Measurements from ENCODE around the gene CD200R1L. TPM values are rescaled to one million over a fixed set of nuclear protein-coding genes. Genes with fewer than 3 reads are reported as not detected.

Gene CD200R1L
- total and polyA plus RNA-seq, 2 of the 13 experiments (the other 11 are each of a cell fraction or from before 2014, with no cell fraction given): not detected

GRCh38 chr3:112810561-112810960 lies 36.1 kb downstream of the CD200R1L start:
- in situ Hi-C loops (cut with HindIII; ENCODE audit: extremely low pct_ligation_motif_present, low pct_unique_long_range_greater_than_20kb): loop anchor here (10.0 kb wide), 1 partner anchor 166 kb away; the partner anchor contains the start of gene CCDC80
- no peak for ATAC-seq
- Histone ChIP-seq H3K9me3 (ENCODE audit: low read length) (no peaks in the 10 kb centered on the region), H3K27me3 (ENCODE audit: control insufficient read depth in 1 of 2, insufficient read depth in 2 of 2, low read length in 2 of 2) (no peaks in the 10 kb centered on the region; a peak in 1 of 5 replicates), H3K36me3 (replicated peaks in 1 of 2; ENCODE audit: control insufficient read depth in 1 of 2, insufficient read depth in 2 of 2, low read length in 2 of 2) (no peaks in the 10 kb centered on the region), H3K4me3 (replicated peaks in 1 of 3; ENCODE audit: insufficient read depth in 1 of 3, low read depth in 2 of 3, low read length in 3 of 3) (no peak overlapping the region), H4K20me1 (ENCODE audit: insufficient read depth, low read length) (no peaks in the 10 kb centered on the region), H3K27ac (ENCODE audit: extremely low read length, insufficient read depth, low read length) (no peak overlapping the region), H3K79me2 (ENCODE audit: insufficient read depth, low read length) (no peaks in the 10 kb centered on the region), H3K9ac (ENCODE audit: insufficient read depth, low read depth, low read length) (no peak overlapping the region), H2AFZ (ENCODE audit: low read length) (no peak overlapping the region), H3K4me1 (ENCODE audit: insufficient read depth, low read length) (no peaks in the 10 kb centered on the region), H3K4me2 (ENCODE audit: low read depth, low read length) (no peak overlapping the region)
- intact Hi-C loops (cut with micrococcal nuclease; ENCODE audit: unreplicated experiment): no loop called here
- DNase-seq (ENCODE audit: low spot score): no peak
- BruUV-seq (replicated peaks): no TSS peak
- CTCF ChIA-PET (ENCODE audit: low intra/inter-chr PET ratio, low total read pairs): no interaction called here
- no peak for FAIRE-seq
- POLR2A ChIA-PET: no interaction called here
- 31% methylated on average over 3 of the region's 3 CpGs for WGBS (ENCODE audit: low lambda C conversion rate)
- TF ChIP-seq MAF1 (CRISPR knock-in tag; IDR thresholded peaks at IDR 0.05; ENCODE audit: borderline replicate concordance) (no peak), ZNF746 (CRISPR knock-in tag; IDR thresholded peaks at IDR 0.05) (no peak), ZNF367 (CRISPR knock-in tag; IDR thresholded peaks at IDR 0.05; ENCODE audit: borderline replicate concordance) (no peak), ELF3 (CRISPR knock-in tag; IDR thresholded peaks at IDR 0.05) (no peak), GABPA (IDR thresholded peaks at IDR 0.05; ENCODE audit: low read depth, low read length) (no peak), GABPA (CRISPR knock-in tag; IDR thresholded peaks at IDR 0.05; ENCODE audit: low read depth) (no peak), SATB2 (CRISPR knock-in tag; IDR thresholded peaks at IDR 0.05) (no peak), TSC22D2 (CRISPR knock-in tag; IDR thresholded peaks at IDR 0.05; ENCODE audit: borderline replicate concordance) (no peak), SP1 (IDR thresholded peaks at IDR 0.05) (no peak), SP1 (CRISPR knock-in tag; IDR thresholded peaks at IDR 0.05) (no peak), ZNF280D (CRISPR knock-in tag; IDR thresholded peaks at IDR 0.05) (no peak), MTERF4 (CRISPR knock-in tag; IDR thresholded peaks at IDR 0.05) (no peak), KLF9 (CRISPR knock-in tag; IDR thresholded peaks at IDR 0.05; ENCODE audit: low read depth) (no peak), FOXK1 (CRISPR knock-in tag; IDR thresholded peaks at IDR 0.05; ENCODE audit: borderline replicate concordance, low read depth) (no peak), JDP2 (CRISPR knock-in tag; IDR thresholded peaks at IDR 0.05; ENCODE audit: borderline replicate concordance) (no peak), NPAS2 (CRISPR knock-in tag; IDR thresholded peaks at IDR 0.05; ENCODE audit: borderline replicate concordance) (no peak), ZNF343 (CRISPR knock-in tag; IDR thresholded peaks at IDR 0.05) (no peak), NFRKB (IDR thresholded peaks at IDR 0.05) (no peak), ZNF614 (CRISPR knock-in tag; IDR thresholded peaks at IDR 0.05; ENCODE audit: borderline replicate concordance) (no peak)
- TF ChIP-seq, protein P1, sequence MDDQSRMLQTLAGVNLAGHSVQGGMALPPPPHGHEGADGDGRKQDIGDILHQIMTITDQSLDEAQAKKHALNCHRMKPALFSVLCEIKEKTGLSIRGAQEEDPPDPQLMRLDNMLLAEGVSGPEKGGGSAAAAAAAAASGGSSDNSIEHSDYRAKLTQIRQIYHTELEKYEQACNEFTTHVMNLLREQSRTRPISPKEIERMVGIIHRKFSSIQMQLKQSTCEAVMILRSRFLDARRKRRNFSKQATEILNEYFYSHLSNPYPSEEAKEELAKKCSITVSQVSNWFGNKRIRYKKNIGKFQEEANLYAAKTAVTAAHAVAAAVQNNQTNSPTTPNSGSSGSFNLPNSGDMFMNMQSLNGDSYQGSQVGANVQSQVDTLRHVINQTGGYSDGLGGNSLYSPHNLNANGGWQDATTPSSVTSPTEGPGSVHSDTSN (CRISPR knock-in tag; IDR thresholded peaks at IDR 0.05; ENCODE audit: borderline replicate concordance): no peak
- TF ChIP-seq, protein P2, sequence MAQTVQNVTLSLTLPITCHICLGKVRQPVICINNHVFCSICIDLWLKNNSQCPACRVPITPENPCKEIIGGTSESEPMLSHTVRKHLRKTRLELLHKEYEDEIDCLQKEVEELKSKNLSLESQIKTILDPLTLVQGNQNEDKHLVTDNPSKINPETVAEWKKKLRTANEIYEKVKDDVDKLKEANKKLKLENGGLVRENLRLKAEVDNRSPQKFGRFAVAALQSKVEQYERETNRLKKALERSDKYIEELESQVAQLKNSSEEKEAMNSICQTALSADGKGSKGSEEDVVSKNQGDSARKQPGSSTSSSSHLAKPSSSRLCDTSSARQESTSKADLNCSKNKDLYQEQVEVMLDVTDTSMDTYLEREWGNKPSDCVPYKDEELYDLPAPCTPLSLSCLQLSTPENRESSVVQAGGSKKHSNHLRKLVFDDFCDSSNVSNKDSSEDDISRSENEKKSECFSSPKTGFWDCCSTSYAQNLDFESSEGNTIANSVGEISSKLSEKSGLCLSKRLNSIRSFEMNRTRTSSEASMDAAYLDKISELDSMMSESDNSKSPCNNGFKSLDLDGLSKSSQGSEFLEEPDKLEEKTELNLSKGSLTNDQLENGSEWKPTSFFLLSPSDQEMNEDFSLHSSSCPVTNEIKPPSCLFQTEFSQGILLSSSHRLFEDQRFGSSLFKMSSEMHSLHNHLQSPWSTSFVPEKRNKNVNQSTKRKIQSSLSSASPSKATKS (CRISPR knock-in tag; IDR thresholded peaks at IDR 0.05): no peak
